Inflammatory macrophage (primary cell): ENCODE measurements around the gene CIITA.
"Not testable (repeated sequence)": the region's sequence is repeated elsewhere in the genome, so short reads cannot be mapped to it uniquely, and the experiment has no call there.

ENCODE experiments used
- DNase-seq, 2 donors: peaks; one replicate each; pipeline ENCODE4 v3.0.0-alpha.2; 2020 to 2022

CIITA gene

DNA sequence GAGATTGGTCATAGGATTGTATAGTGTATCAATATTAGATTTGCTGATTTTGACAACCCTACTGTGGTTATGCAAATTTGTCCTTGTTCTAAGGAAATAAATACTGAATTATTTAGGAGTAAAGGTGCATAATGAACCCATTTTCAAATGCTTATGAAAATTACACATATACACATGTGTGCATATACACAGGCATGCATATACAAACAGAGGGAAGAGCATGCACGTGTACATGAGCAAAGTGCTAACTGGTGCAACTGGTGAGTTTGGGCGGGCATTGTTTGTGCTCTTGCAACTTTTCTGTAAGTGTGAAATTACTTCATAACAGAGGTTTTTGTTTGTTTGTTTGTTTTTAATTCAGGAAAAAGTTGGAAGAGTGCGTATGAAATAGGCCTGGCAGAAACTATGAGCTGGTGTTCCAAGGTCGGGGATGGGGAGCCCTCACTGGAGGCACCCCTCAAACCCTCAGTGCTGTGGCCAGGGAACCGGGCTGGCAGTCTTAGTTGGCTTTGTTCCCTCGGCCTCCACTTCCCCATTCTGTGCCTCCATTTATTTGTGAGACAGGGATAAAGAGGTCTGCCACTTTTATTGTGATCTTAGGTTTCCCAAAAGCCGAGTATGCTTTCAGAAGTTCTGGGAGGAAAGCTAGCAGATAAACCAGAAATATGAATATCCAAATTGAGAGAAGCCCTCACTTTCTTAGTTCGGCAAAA, 59.4 kb downstream of the CIITA start:
- DNase-seq = no peak

- DNase-seq = no peak
Observed at GRCh38 chr16:10937068-10937859, 60.3 kb downstream of the CIITA start.

GRCh38 chr16:10938321-10938720, 61.3 kb downstream of the CIITA start:
- peak in 1 of 2 donors; percentile 26 for DNase-seq

GRCh38 chr16:10938796-10939648, 62.0 kb downstream of the CIITA start:
- no peak for DNase-seq

- DNase-seq = no peak
Observed at GRCh38 chr16:10939649-10940234, 62.7 kb downstream of the CIITA start.

- peak; percentile 44 to 66 for DNase-seq
Observed at GRCh38 chr16:10940501-10941079, 63.6 kb downstream of the CIITA start.

- DNase-seq = no peak
Observed at GRCh38 chr16:10941127-10941933, 64.3 kb downstream of the CIITA start.

- DNase-seq = not testable (repeated sequence)
Observed at GRCh38 chr16:10941935-10942351, 64.9 kb downstream of the CIITA start.

DNA sequence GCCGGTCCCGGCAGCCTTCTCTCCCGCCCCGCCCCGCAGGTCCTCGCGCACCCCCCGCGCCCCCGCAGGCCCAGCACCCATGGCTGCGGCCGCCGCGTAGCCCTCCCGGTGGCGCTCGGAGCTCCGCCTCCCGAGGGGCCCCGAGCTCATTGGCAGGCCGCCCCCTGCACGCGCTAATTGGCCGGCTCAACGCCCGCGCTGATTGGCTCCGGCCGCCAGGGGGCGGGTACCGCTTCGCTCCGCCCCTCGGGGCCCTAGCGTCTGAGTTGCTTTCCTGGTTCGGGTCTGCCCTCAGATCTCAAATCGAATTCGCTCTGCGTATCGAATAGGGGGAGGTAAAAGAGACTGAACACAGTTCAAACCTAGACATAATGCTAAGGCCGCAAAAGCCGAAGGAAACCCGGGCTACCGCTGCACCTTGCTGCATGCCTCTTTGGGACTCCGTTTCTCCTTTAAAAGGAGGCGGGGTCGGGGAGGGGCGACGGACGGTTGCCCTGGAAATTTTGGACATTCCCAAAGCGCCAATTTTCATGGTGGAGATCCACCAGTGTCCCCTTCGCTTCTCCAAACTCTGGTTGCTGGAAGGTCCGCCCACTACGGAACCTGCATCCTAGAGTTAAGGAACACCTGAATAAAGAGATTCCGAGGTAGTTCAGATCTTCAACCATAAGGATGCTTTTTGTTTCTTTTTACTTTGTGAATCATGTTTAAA, 65.5 kb downstream of the CIITA start, which contains the start of gene DEXI:
Gene DEXI, minus strand, starts transcription at position 117 of the 712 bp plus-strand sequence. CDS start 463 bp downstream, outside the sequence.
- DNase-seq = peak; percentile 95 to 96

DNA sequence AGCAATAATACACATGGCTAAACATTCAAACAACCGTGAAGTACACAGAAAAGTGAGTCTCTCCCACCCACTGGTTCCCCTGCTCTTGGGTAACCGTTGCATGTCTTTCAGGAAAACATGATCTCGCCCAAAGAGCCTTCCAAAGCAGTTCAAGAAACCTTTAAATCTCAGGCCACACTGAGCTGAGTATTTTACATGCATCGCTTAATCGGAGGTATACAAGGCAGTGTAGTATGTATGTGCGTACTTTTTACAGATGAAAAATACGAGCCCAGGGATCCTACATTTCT, 66.0 kb downstream of the CIITA start:
- DNase-seq = peak; percentile 41 to 58

- peak; percentile 97 to 98 for DNase-seq
Observed at GRCh38 chr16:10944249-10945064, 67.5 kb downstream of the CIITA start, which contains the start of gene CLEC16A. CLEC16A (plus strand) TSS chr16:10944564; CDS start chr16:10944718, 154 bp downstream.

GRCh38 chr16:10945065-10945787, 68.2 kb downstream of the CIITA start:
- DNase-seq = no peak

DNA sequence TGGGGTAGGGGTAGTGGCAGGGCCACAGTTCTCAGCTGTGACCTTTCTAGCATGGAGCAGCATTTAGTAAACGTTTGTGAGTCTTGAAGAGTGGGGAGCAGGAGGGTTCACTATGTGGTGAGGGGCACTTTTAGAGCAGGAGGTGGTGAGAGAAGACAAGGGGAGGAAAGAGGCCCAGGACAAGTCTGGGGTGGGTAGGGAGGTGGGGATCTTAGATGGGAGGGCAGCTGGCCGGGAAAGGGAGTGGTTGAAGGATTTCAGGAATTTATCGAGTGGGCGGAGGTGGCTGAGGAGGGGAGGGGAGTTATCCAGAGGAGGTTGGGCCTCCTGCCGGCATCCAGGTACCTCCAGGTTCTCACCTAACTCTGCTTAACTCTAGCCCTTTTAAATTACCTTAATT, 69.3 kb downstream of the CIITA start:
- DNase-seq = no peak

DNA sequence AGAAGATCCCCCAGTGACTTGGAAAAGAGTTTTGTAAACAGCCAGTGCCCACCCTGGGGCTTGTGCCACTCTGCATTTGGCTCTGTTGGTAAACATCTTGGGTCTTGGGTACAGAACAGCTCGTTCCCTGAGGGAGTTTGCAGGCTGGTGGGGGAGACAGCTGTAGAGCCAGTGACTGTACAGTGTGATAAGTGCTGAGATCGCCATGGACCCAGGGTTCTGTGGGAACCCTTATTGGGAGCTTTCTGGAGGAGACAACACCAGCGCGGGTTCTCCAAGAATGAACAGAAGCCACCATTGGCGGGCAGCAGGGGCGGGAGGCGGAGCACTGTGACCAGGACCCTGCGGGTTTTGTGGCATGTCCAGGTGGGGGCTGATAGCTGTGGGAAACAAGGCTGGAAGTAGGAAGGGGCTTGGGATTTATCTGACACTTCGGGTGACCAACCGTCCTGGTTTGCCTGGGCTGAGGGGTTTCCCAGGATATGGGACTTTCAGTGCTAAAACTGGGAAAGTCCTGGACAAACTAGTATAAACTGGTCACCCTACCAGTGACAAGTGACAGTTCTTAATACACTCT, 70.3 kb downstream of the CIITA start:
- no peak for DNase-seq

DNA sequence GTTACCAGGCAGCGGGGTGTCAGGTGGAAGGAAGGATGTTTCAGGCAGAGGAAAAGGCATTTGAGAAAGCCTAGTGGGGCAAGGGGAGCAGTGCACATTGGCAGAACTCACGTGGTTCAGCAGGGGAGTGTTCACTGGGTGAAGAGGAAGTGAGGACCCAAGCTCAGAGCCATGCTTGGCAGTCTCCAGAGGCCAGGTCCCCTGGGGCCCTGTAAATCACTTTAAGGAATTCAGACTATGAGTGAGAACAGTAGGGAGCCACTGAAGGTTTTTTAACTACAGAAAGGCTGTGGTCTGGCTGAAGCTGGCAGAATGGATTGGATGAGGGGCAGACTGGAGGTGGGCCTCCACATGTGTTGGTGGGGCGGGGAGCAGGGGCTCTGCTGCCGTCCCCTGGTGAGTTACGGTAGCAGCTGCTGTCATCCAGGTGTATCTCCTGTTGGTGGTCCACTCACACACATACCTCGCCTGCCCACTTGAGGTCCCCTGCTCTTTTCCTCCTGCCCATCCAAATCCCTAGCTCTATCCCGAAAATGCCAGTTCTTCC, 72.5 kb downstream of the CIITA start:
- peak; percentile 64 to 80 for DNase-seq

DNA sequence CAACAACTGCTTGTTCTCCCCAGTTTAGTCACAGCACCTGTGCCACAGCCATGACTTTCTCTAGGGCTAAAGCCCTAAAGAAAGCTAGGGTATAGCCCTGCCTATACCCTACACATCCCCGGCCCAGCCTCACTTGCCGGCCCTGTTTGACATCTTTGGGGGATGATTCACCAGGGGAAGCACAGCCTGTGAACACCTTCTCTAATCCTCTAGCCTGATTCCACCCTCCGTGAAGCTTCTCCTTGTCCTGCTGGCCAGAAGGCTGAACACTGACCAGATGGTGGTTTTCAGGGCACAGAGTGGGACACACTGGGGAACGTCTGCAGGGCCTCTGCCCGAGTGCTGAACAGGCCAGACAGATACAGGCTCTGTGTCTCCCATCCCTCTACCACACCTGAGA, 73.4 kb downstream of the CIITA start:
- DNase-seq = no peak

- no peak for DNase-seq
Observed at GRCh38 chr16:10951026-10951425, 74.0 kb downstream of the CIITA start.

DNA sequence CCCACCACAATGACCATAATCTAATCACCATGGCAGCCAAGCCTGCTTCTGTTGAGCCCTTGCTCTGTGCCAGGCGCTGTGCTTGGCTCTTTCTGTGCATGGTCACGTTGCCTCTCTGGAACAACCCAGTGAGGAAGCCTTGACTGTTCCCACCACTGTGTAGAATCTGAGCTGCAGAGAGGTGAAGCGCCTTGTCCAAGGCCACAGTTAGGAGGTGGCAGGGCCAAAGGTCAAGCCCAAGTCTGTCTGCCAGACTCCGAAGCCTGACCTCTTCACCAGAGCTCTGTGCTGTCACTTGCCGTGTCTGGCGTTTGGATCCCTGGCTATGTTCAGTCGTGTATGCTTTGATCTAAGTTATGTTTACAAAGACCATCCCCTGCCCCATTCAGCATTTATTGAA, 77.9 kb downstream of the CIITA start:
- DNase-seq = no peak
